Measurements from ENCODE around the gene TCEAL4. TPM values are rescaled to one million over a fixed set of nuclear protein-coding genes. Genes with fewer than 3 reads are reported as not detected.

The TCEAL4 gene
- polyA plus RNA-seq, 2 of the 4 experiments (the other 2 are of a cell fraction) = 57.2 to 195 TPM

GRCh38 chrX:103630171-103630511, 44.8 kb downstream of the TCEAL4 start:
- no peak for ATAC-seq
- no peak for FAIRE-seq
- no peak for DNase-seq (ENCODE audit: low read depth in 1 of 2, low spot score in 1 of 2)

GRCh38 chrX:103631145-103631544, 45.8 kb downstream of the TCEAL4 start:
- Histone ChIP-seq H3K4me1 (peaks cover 19% of the 10 kb centered on the region), H3K4me2 (peak overlapping the region; percentile 94; the same call in 1 of the 3 replicates), H3K4me3 (no peak overlapping the region), H3K9me3 (no peaks in the 10 kb centered on the region), H3K27ac (no peak overlapping the region)
- ChIA-PET CTCF (interaction anchor here (1.2 to 2.9 kb wide), 13 partner anchors 8 to 103 kb away, joined by 3 to 26 read pairs (median 10); partner anchors contain the start of genes MORF4L2 and TCEAL4), POLR2A (no interaction called here)
- WGBS (ENCODE audit: missing lambda C conversion rate) = 97% methylated on average over 5 of the region's 5 CpGs
- TF ChIP-seq CTCF (IDR thresholded peaks at IDR 0.05) = no peak
- FAIRE-seq (no peak), DNase-seq (ENCODE audit: low read depth in 1 of 2, low spot score in 1 of 2) (no peak), ATAC-seq (no peak)

More at GRCh38 chrX:103630171-103630511, 44.8 kb downstream of the TCEAL4 start:
- WGBS (ENCODE audit: missing lambda C conversion rate) = 19% methylated on average over 6 of the region's 6 CpGs
- CTCF ChIA-PET = interaction anchor here (0.6 to 2.9 kb wide), 40 partner anchors 9 to 487 kb away, joined by 3 to 26 read pairs (median 4); partner anchors contain the start of genes MORF4L2 and TCEAL4
- peak overlapping the region; percentile 83 for H3K4me3 ChIP-seq
- peak overlapping the region; percentile 97 for H3K27ac ChIP-seq
- no peak for TF ChIP-seq BCL3 (IDR thresholded peaks at IDR 0.05)
- no peak for TF ChIP-seq ELK1 (IDR thresholded peaks at IDR 0.05; ENCODE audit: low read depth, low read length)
- TF ChIP-seq JUN (IDR thresholded peaks at IDR 0.05) = no peak
- TF ChIP-seq TP53 (CRISPR knock-in tag; IDR thresholded peaks at IDR 0.05) = no peak
- no peak for TF ChIP-seq FOSL2 (IDR thresholded peaks at IDR 0.05)
- TF ChIP-seq FOSL2 (CRISPR knock-in tag; IDR thresholded peaks at IDR 0.05) = no peak
- no peak for TF ChIP-seq ZC3H11A (IDR thresholded peaks at IDR 0.05)
- TF ChIP-seq MAX (IDR thresholded peaks at IDR 0.05) = no peak
- no peak for TF ChIP-seq NPAS2 (CRISPR knock-in tag; IDR thresholded peaks at IDR 0.05; ENCODE audit: borderline replicate concordance)
- TF ChIP-seq CBX8 (IDR thresholded peaks at IDR 0.05) = no peak
- no peak for TF ChIP-seq E2F6 (IDR thresholded peaks at IDR 0.05; ENCODE audit: borderline replicate concordance, low read depth)
- no peak for TF ChIP-seq HDAC2 (IDR thresholded peaks at IDR 0.05)
- peak overlapping the region; percentile 94 for H3K4me2 ChIP-seq
- H3K4me1 ChIP-seq = peaks cover 16% of the 10 kb centered on the region; the same call in 2 of the 3 replicates
- POLR2A ChIA-PET = interaction anchor here (0.6 to 2.3 kb wide), 11 partner anchors 8 to 56 kb away, joined by 3 to 23 read pairs (median 4); partner anchors contain the start of genes MORF4L2, TCEAL3 and TCEAL4
- no peaks in the 10 kb centered on the region for H3K9me3 ChIP-seq

- Histone ChIP-seq H3K4me2 (no peak overlapping the region), H3K27ac (no peak overlapping the region), H3K4me3 (no peak overlapping the region), H3K4me1 (peaks cover 46% of the 10 kb centered on the region), H3K9me3 (no peaks in the 10 kb centered on the region)
- no peak for ATAC-seq
- no peak for FAIRE-seq
- no peak for DNase-seq (ENCODE audit: low read depth in 1 of 2, low spot score in 1 of 2)
- WGBS (ENCODE audit: missing lambda C conversion rate) = 55% methylated on average over 2 of the region's 2 CpGs
- TF ChIP-seq PBX3 (IDR thresholded peaks at IDR 0.05) = no peak
- TF ChIP-seq NR3C1 (IDR thresholded peaks at IDR 0.05) = no peak
- no peak for TF ChIP-seq HOXB13 (CRISPR knock-in tag; IDR thresholded peaks at IDR 0.05; ENCODE audit: low read depth)
- no peak for TF ChIP-seq RAD21 (conservative IDR thresholded peaks at IDR 0.05 in 1 of 2, IDR thresholded peaks at IDR 0.05 in 1 of 2)
- no peak for TF ChIP-seq RCOR1 (IDR thresholded peaks at IDR 0.05; ENCODE audit: low read depth, low read length)
- POLR2A ChIA-PET = interaction anchor here (0.6 kb wide), 1 partner anchor 50 kb away, joined by 8 read pairs; no protein-coding TSS in a partner anchor
- CTCF ChIA-PET = no interaction called here
Observed at GRCh38 chrX:103635436-103635835, 50.1 kb downstream of the TCEAL4 start.

Other genes starting within 250 kb of the TCEAL4 start
- 39.2 and 83.7 TPM in 2 replicates for gene TCEAL9, start 229.0 kb upstream of the TCEAL4 start, polyA plus RNA-seq (2011; rRNA removed)
- 124 to 153 TPM (median 143 TPM) in 3 replicates for gene TCEAL9, start 229.0 kb upstream of the TCEAL4 start, polyA plus RNA-seq (2017; fragmentation: RNase III; extraction: RNeasy Plus Mini Kit Qiagen cat#74134 plus additional on column Dnase treatment)
- 328 and 404 TPM in 2 replicates for gene BEX3, start 209.0 kb upstream of the TCEAL4 start, polyA plus RNA-seq (2011; rRNA removed)
- gene BEX3, start 209.0 kb upstream of the TCEAL4 start, polyA plus RNA-seq (2017; fragmentation: RNase III; extraction: RNeasy Plus Mini Kit Qiagen cat#74134 plus additional on column Dnase treatment) = 313 to 391 TPM (median 382 TPM) in 3 replicates
- gene RAB40A, start 66.0 kb upstream of the TCEAL4 start, polyA plus RNA-seq (2011; rRNA removed) = 0.03 and 0.04 TPM in 2 replicates
- 0.08 TPM in 1 of 3 replicates, not detected in the others for gene RAB40A, start 66.0 kb upstream of the TCEAL4 start, polyA plus RNA-seq (2017; fragmentation: RNase III; extraction: RNeasy Plus Mini Kit Qiagen cat#74134 plus additional on column Dnase treatment)
- 3.6 and 6.6 TPM in 2 replicates for gene TCEAL3, start 22.4 kb downstream of the TCEAL4 start, polyA plus RNA-seq (2011; rRNA removed)
- gene TCEAL3, start 22.4 kb downstream of the TCEAL4 start, polyA plus RNA-seq (2017; fragmentation: RNase III; extraction: RNeasy Plus Mini Kit Qiagen cat#74134 plus additional on column Dnase treatment) = 18.8 to 24.0 TPM (median 23.9 TPM) in 3 replicates
- 29.7 and 40.7 TPM in 2 replicates for gene TCEAL1, start 43.5 kb downstream of the TCEAL4 start, polyA plus RNA-seq (2011; rRNA removed)
- gene TCEAL1, start 43.5 kb downstream of the TCEAL4 start, polyA plus RNA-seq (2017; fragmentation: RNase III; extraction: RNeasy Plus Mini Kit Qiagen cat#74134 plus additional on column Dnase treatment) = 35.1 to 42.1 TPM (median 40.5 TPM) in 3 replicates
- gene MORF4L2, start 101.2 kb downstream of the TCEAL4 start, polyA plus RNA-seq (2011; rRNA removed) = 572 and 582 TPM in 2 replicates
- gene MORF4L2, start 101.2 kb downstream of the TCEAL4 start, polyA plus RNA-seq (2017; fragmentation: RNase III; extraction: RNeasy Plus Mini Kit Qiagen cat#74134 plus additional on column Dnase treatment) = 482 to 521 TPM (median 493 TPM) in 3 replicates
- gene TMEM31, start 125.4 kb downstream of the TCEAL4 start, polyA plus RNA-seq (2011; rRNA removed) = 0.10 and 0.19 TPM in 2 replicates
- gene TMEM31, start 125.4 kb downstream of the TCEAL4 start, polyA plus RNA-seq (2017; fragmentation: RNase III; extraction: RNeasy Plus Mini Kit Qiagen cat#74134 plus additional on column Dnase treatment) = not detected in 3 replicates
- not detected in 2 replicates for gene PLP1, start 191.3 kb downstream of the TCEAL4 start, polyA plus RNA-seq (2011; rRNA removed)
- not detected in 3 replicates for gene PLP1, start 191.3 kb downstream of the TCEAL4 start, polyA plus RNA-seq (2017; fragmentation: RNase III; extraction: RNeasy Plus Mini Kit Qiagen cat#74134 plus additional on column Dnase treatment)
- gene RAB9B, start 246.7 kb downstream of the TCEAL4 start, polyA plus RNA-seq (2011; rRNA removed) = 0.15 and 0.16 TPM in 2 replicates
- 0.09 to 0.17 TPM (median 0.14 TPM) in 3 replicates for gene RAB9B, start 246.7 kb downstream of the TCEAL4 start, polyA plus RNA-seq (2017; fragmentation: RNase III; extraction: RNeasy Plus Mini Kit Qiagen cat#74134 plus additional on column Dnase treatment)